ENCODE results near the gene BCO2. TPM values are rescaled to one million over a fixed set of nuclear protein-coding genes. Genes with fewer than 3 reads are reported as not detected.

BCO2 gene
- total RNA-seq, 1 donor from 2014 or later: 11.0 TPM

DNA sequence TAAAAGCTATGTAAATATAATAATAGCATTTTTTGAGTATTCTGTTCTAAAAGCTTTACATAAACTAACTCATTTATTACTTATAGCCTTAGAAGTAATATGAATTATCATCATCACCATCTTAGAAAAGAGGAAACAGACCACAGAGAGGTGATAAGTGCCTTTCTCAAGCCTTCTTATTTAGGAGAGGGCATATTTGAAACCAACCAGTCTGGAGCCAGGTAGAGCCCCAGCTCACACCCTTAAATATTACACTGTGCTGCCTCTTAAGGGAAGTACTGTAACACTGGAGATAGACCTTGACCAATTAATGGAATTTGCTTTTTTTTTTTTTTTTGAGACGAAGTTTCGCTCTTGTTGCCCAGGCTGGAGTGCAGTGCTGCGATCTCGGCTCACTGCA, 2.3 kb downstream of the BCO2 start:
- DNase-seq (ENCODE audit: extremely low spot score in 2 of 2): no peak
- Histone ChIP-seq H3K9me3 (no peaks in the 10 kb centered on the region), H3K27ac (no peak overlapping the region), H3K27me3 (no peaks in the 10 kb centered on the region), H3K36me3 (no peaks in the 10 kb centered on the region), H3K4me3 (no peak overlapping the region), H3K4me1 (peaks cover 13% of the 10 kb centered on the region)
- intact Hi-C loops (cut with DNase I): no loop called here
- TF ChIP-seq, protein P1, sequence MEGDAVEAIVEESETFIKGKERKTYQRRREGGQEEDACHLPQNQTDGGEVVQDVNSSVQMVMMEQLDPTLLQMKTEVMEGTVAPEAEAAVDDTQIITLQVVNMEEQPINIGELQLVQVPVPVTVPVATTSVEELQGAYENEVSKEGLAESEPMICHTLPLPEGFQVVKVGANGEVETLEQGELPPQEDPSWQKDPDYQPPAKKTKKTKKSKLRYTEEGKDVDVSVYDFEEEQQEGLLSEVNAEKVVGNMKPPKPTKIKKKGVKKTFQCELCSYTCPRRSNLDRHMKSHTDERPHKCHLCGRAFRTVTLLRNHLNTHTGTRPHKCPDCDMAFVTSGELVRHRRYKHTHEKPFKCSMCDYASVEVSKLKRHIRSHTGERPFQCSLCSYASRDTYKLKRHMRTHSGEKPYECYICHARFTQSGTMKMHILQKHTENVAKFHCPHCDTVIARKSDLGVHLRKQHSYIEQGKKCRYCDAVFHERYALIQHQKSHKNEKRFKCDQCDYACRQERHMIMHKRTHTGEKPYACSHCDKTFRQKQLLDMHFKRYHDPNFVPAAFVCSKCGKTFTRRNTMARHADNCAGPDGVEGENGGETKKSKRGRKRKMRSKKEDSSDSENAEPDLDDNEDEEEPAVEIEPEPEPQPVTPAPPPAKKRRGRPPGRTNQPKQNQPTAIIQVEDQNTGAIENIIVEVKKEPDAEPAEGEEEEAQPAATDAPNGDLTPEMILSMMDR (IDR thresholded peaks at IDR 0.05): no peak
- TF ChIP-seq POLR2A (IDR thresholded peaks at IDR 0.05): no peak
- no peak for TF ChIP-seq POLR2AphosphoS5 (IDR thresholded peaks at IDR 0.05; ENCODE audit: insufficient read depth in 1 of 2, low read depth in 1 of 2)

DNA sequence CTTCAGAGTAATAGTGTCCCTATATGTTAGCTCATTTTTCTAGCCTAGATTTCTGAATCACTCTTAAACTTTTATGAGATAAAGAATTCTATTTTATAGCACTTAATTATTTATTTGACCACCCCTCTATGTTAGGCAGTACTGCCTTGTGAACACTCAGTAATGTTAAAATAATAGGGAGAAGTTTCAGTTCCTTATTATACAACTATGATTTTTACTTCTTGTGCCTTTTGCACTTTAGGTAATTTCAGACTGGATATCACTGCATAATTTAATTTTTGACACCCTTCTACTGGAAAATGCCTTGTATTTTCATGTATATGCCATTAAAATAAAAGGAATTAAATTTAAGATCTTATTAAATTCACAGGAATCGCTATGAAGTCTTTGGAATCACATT, 3.1 kb downstream of the BCO2 start:
- Histone ChIP-seq H3K36me3 (no peaks in the 10 kb centered on the region), H3K27ac (no peak overlapping the region), H3K27me3 (no peaks in the 10 kb centered on the region), H3K4me1 (peaks cover 13% of the 10 kb centered on the region), H3K4me3 (no peak overlapping the region), H3K9me3 (no peaks in the 10 kb centered on the region)
- intact Hi-C loops (cut with DNase I): no loop called here
- TF ChIP-seq POLR2A (IDR thresholded peaks at IDR 0.05): no peak
- no peak for TF ChIP-seq POLR2AphosphoS5 (IDR thresholded peaks at IDR 0.05; ENCODE audit: insufficient read depth in 1 of 2, low read depth in 1 of 2)
- TF ChIP-seq, protein P1 (IDR thresholded peaks at IDR 0.05): no peak
- no peak for DNase-seq (ENCODE audit: extremely low spot score in 2 of 2)

DNA sequence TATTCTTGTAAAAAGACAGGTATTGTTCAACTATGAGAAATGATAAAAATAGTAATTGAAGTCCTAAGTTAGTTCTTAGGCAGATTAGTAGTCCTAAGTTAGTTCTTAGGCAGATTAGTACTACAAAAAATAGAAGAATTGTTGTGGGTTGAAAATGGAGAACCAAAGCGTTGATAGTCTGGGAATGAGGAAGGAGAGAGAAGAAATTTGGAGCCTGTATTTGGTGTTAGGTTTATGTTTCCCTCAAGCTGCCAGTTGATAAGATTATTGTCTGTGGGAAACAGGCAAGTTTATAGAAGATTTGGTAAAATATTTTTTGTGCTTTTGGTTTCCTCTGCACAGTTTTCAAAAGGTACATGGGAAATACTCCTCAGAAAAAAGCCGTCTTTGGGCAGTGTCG, 3.6 kb downstream of the BCO2 start:
- no peak for DNase-seq (ENCODE audit: extremely low spot score in 2 of 2)
- TF ChIP-seq, protein P1 (IDR thresholded peaks at IDR 0.05): no peak
- TF ChIP-seq POLR2A (IDR thresholded peaks at IDR 0.05) (no peak), POLR2AphosphoS5 (IDR thresholded peaks at IDR 0.05; ENCODE audit: insufficient read depth in 1 of 2, low read depth in 1 of 2) (no peak)
- Histone ChIP-seq H3K4me1 (peaks cover 13% of the 10 kb centered on the region), H3K27ac (no peak overlapping the region), H3K36me3 (no peaks in the 10 kb centered on the region), H3K9me3 (no peaks in the 10 kb centered on the region), H3K27me3 (no peaks in the 10 kb centered on the region), H3K4me3 (no peak overlapping the region)
- intact Hi-C loops (cut with DNase I): no loop called here

DNA sequence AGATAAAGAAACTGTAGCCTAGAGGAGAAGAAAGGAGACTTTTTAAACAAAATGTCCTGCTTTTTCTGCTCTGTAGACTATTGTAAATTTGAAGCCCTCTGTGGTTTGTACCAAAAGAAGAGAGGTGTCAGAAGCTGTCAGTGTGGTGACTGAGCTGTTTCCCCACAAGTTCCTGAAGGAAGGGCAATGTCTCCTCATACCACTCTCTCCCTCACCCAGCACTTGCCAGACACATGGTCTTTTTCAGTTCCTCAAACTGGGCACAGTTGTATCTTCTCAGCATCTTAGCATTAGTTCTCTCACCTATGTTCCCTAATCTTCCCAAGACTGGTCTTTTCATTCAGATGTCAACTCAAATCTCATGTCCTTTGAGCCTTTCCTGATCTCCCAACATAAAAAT, 4.3 kb downstream of the BCO2 start:
- H3K27me3 ChIP-seq: no peaks in the 10 kb centered on the region
- intact Hi-C loops (cut with DNase I): no loop called here

DNA sequence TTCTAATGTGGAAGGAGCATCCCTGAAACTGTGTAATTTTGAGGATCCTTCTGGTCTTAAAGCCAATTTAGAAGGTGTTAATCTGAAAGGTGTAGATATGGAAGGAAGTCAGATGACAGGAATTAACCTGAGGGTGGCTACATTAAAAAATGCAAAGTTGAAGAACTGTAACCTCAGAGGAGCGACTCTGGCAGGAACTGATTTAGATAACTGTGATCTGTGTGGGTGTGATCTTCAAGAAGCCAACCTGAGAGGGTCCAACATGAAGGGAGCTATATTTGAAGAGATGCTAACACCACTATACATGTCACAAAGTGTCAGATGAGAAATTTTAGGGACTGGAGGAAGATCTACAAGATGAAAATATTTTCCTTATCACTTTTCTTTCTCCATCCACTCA, 7.6 kb downstream of the BCO2 start:
- no peak for TF ChIP-seq POLR2AphosphoS5 (IDR thresholded peaks at IDR 0.05; ENCODE audit: insufficient read depth in 1 of 2, low read depth in 1 of 2)
- TF ChIP-seq POLR2A (IDR thresholded peaks at IDR 0.05): no peak
- TF ChIP-seq, protein P1 (IDR thresholded peaks at IDR 0.05): no peak
- H3K4me3 ChIP-seq: no peak overlapping the region
- intact Hi-C loops (cut with DNase I): no loop called here

More for the DNA sequence above, 4.3 kb downstream of the BCO2 start:
- H3K36me3 ChIP-seq: no peaks in the 10 kb centered on the region
- no peak for DNase-seq (ENCODE audit: extremely low spot score in 2 of 2)
- H3K9me3 ChIP-seq: no peaks in the 10 kb centered on the region
- peaks cover 13% of the 10 kb centered on the region for H3K4me1 ChIP-seq
- no peak overlapping the region for H3K27ac ChIP-seq
- TF ChIP-seq, protein P1 (IDR thresholded peaks at IDR 0.05): no peak
- TF ChIP-seq POLR2A (IDR thresholded peaks at IDR 0.05) (no peak), POLR2AphosphoS5 (IDR thresholded peaks at IDR 0.05; ENCODE audit: insufficient read depth in 1 of 2, low read depth in 1 of 2) (no peak)
- no peak overlapping the region for H3K4me3 ChIP-seq

More for the DNA sequence above, 7.6 kb downstream of the BCO2 start:
- DNase-seq (ENCODE audit: extremely low spot score in 2 of 2): no peak
- H3K4me1 ChIP-seq: no peaks in the 10 kb centered on the region
- H3K27me3 ChIP-seq: no peaks in the 10 kb centered on the region
- H3K27ac ChIP-seq: no peak overlapping the region
- H3K9me3 ChIP-seq: no peaks in the 10 kb centered on the region
- H3K36me3 ChIP-seq: no peaks in the 10 kb centered on the region

Measured in vagina (tissue), 2 donors.